IPS DF 6.9 (cell line): ENCODE measurements around the gene IREB2.
"Not testable (repeated sequence)": the region's sequence is repeated elsewhere in the genome, so short reads cannot be mapped to it uniquely, and the experiment has no call there.

Experiments used
- DNase-seq: peaks from one replicate; pipeline ENCODE4 v3.0.0-alpha.2; 2013; ENCODE audit warnings: low read depth, low spot score
- H3K27ac ChIP-seq: one replicate; pipeline ENCODE4 v1.5.1; 2013; ENCODE audit warnings: low read length, control low read depth
- H3K27me3 ChIP-seq: 2 replicates; pipeline ENCODE4 v1.6.1; 2013; ENCODE audit warnings: mild to moderate bottlenecking, low read length; ENCODE audit not compliant: control insufficient read depth, insufficient read depth
- H3K36me3 ChIP-seq: 2 replicates; pipeline ENCODE4 v1.6.1; 2013; ENCODE audit warnings: low read length; ENCODE audit not compliant: control insufficient read depth, insufficient read depth
- H3K4me1 ChIP-seq: 2 replicates; pipeline ENCODE4 v1.6.1; 2013; ENCODE audit warnings: low read length; ENCODE audit not compliant: control insufficient read depth, insufficient read depth
- H3K4me3 ChIP-seq: 2 replicates; pipeline ENCODE4 v1.5.1; 2013; ENCODE audit warnings: mild to moderate bottlenecking, low read length
- H3K9me3 ChIP-seq: 2 replicates; pipeline ENCODE4 v1.6.1; 2013; ENCODE audit warnings: low read length, inconsistent platforms; ENCODE audit not compliant: control insufficient read depth, insufficient read depth
- WGBS: extraction: QIAGEN DNeasy Blood & Tissue Kit; methylation state at CpG from one replicate; pipeline ENCODE4 v1.1.7; 2013; ENCODE audit warnings: mixed read lengths, missing lambda C conversion rate; ENCODE audit not compliant: insufficient read length, insufficient coverage; 5-methylcytosine and 5-hydroxymethylcytosine counted together

IREB2 gene

GRCh38 chr15:78394981-78395616, 42.9 kb upstream of the IREB2 start:
- DNase-seq = no peak
- Histone ChIP-seq H3K4me1 (peaks cover 3% of the 10 kb centered on the region; the same call in 1 of the 2 replicates), H3K36me3 (no peaks in the 10 kb centered on the region), H3K27ac (no peak overlapping the region), H3K27me3 (no peaks in the 10 kb centered on the region), H3K4me3 (no peak overlapping the region), H3K9me3 (no peaks in the 10 kb centered on the region)
- WGBS = no CpG with 5 or more reads among the region's 13 CpGs

- no CpG with 5 or more reads among the region's 9 CpGs for WGBS
- Histone ChIP-seq H3K36me3 (no peaks in the 10 kb centered on the region), H3K27ac (no peak overlapping the region), H3K4me3 (no peak overlapping the region), H3K9me3 (no peaks in the 10 kb centered on the region), H3K4me1 (peaks cover 3% of the 10 kb centered on the region; the same call in 1 of the 2 replicates), H3K27me3 (no peaks in the 10 kb centered on the region)
- DNase-seq = no peak
These were observed 41.7 kb upstream of the IREB2 start for GRCh38 chr15:78396186-78396814.

GRCh38 chr15:78396976-78397375, 41.0 kb upstream of the IREB2 start:
- DNase-seq = no peak
- H3K36me3 ChIP-seq = no peaks in the 10 kb centered on the region
- H3K4me3 ChIP-seq = no peak overlapping the region
- no peak overlapping the region for H3K27ac ChIP-seq
- peaks cover 3% of the 10 kb centered on the region; the same call in 1 of the 2 replicates for H3K4me1 ChIP-seq
- no peaks in the 10 kb centered on the region for H3K9me3 ChIP-seq
- H3K27me3 ChIP-seq = no peaks in the 10 kb centered on the region
- WGBS = no CpG with 5 or more reads among the region's 9 CpGs

GRCh38 chr15:78397382-78397781, 40.6 kb upstream of the IREB2 start:
- WGBS = no CpG with 5 or more reads among the region's 2 CpGs
- DNase-seq = no peak
- no peak overlapping the region for H3K4me3 ChIP-seq
- H3K27ac ChIP-seq = no peak overlapping the region
- H3K9me3 ChIP-seq = no peaks in the 10 kb centered on the region
- no peaks in the 10 kb centered on the region for H3K27me3 ChIP-seq
- peaks cover 3% of the 10 kb centered on the region; the same call in 1 of the 2 replicates for H3K4me1 ChIP-seq
- no peaks in the 10 kb centered on the region for H3K36me3 ChIP-seq

- H3K27me3 ChIP-seq = no peaks in the 10 kb centered on the region
- no peaks in the 10 kb centered on the region for H3K9me3 ChIP-seq
- peaks cover 3% of the 10 kb centered on the region; the same call in 1 of the 2 replicates for H3K4me1 ChIP-seq
- no peaks in the 10 kb centered on the region for H3K36me3 ChIP-seq
- H3K27ac ChIP-seq = no peak overlapping the region
- DNase-seq = no peak
- H3K4me3 ChIP-seq = no peak overlapping the region
- no CpG with 5 or more reads among the region's 11 CpGs for WGBS
These were observed 39.8 kb upstream of the IREB2 start for GRCh38 chr15:78398076-78398825.

- no peak for DNase-seq
- no peaks in the 10 kb centered on the region for H3K27me3 ChIP-seq
- no peaks in the 10 kb centered on the region for H3K9me3 ChIP-seq
- H3K36me3 ChIP-seq = no peaks in the 10 kb centered on the region
- H3K27ac ChIP-seq = no peak overlapping the region
- WGBS = no CpG with 5 or more reads among the region's 9 CpGs
- H3K4me3 ChIP-seq = no peak overlapping the region
- H3K4me1 ChIP-seq = peaks cover 3% of the 10 kb centered on the region; the same call in 1 of the 2 replicates
These were observed 38.9 kb upstream of the IREB2 start for GRCh38 chr15:78399091-78399490.

GRCh38 chr15:78402061-78402610, 35.9 kb upstream of the IREB2 start:
- no peak overlapping the region for H3K27ac ChIP-seq
- no peak for DNase-seq
- no peak overlapping the region for H3K4me3 ChIP-seq
- no peaks in the 10 kb centered on the region for H3K27me3 ChIP-seq
- WGBS = no CpG with 5 or more reads among the region's 9 CpGs
- H3K4me1 ChIP-seq = 0 out of 2 replicates have a peak, but pooled peaks cover 2% of the 10 kb centered on the region
- H3K36me3 ChIP-seq = no peaks in the 10 kb centered on the region
- no peaks in the 10 kb centered on the region for H3K9me3 ChIP-seq

- DNase-seq = no peak
- H3K27ac ChIP-seq = no peak overlapping the region
- H3K27me3 ChIP-seq = 0 out of 2 replicates have a peak, but pooled peaks cover 1% of the 10 kb centered on the region
- WGBS = 100% methylated on average over 1 of the region's 3 CpGs
- H3K4me1 ChIP-seq = 0 out of 2 replicates have a peak, but pooled peaks cover 2% of the 10 kb centered on the region
- no peak overlapping the region for H3K4me3 ChIP-seq
- H3K36me3 ChIP-seq = no peaks in the 10 kb centered on the region
- no peaks in the 10 kb centered on the region for H3K9me3 ChIP-seq
These were observed 33.9 kb upstream of the IREB2 start for GRCh38 chr15:78404125-78404524.

GRCh38 chr15:78404796-78405195, 33.2 kb upstream of the IREB2 start:
- H3K4me3 ChIP-seq, H3K36me3 ChIP-seq, H3K4me1 ChIP-seq, H3K27ac ChIP-seq, H3K9me3 ChIP-seq, H3K27me3 ChIP-seq, DNase-seq: not testable (repeated sequence)
- WGBS = no CpG with 5 or more reads among the region's 7 CpGs

- H3K4me3 ChIP-seq = peak overlapping the region; percentile 18; the same call in 1 of the 2 replicates
These were observed 32.6 kb upstream of the IREB2 start for GRCh38 chr15:78405336-78405924.

More at GRCh38 chr15:78405336-78405924, 32.6 kb upstream of the IREB2 start:
- Histone ChIP-seq H3K27ac (no peak overlapping the region), H3K9me3 (no peaks in the 10 kb centered on the region), H3K4me1 (0 out of 2 replicates have a peak, but pooled peaks cover 2% of the 10 kb centered on the region), H3K27me3 (0 out of 2 replicates have a peak, but pooled peaks cover 1% of the 10 kb centered on the region), H3K36me3 (no peaks in the 10 kb centered on the region)
- DNase-seq = no peak
- no CpG with 5 or more reads among the region's 26 CpGs for WGBS
